ENCODE results near the gene UNC5B.
A peak's percentile ranks its signal among the peaks of the same experiment; 100 is the strongest.
"Not testable (repeated sequence)": the region's sequence is repeated elsewhere in the genome, so short reads cannot be mapped to it uniquely, and the experiment has no call there.

The UNC5B gene

DNA sequence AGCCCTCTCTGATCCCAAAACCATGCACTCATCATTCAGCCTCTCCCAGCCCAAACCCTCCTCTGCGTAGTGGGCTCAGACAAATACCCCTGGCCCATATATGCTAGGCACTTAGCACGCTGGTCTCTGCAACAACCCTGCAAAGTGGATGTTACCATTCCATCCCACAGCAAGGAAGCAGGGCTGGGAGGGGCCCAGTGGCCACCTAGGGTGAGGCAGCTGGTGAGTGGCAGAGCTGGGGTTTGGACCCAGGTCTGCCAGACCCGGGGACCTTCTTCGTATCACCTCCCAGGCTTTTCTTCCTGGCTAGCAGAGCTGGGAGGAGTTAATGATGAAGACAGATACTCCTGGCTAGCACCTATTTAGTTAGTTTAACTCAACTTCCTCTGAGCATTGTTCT is 73.6 kb downstream of the UNC5B start:
- no peak for DNase-seq

DNA sequence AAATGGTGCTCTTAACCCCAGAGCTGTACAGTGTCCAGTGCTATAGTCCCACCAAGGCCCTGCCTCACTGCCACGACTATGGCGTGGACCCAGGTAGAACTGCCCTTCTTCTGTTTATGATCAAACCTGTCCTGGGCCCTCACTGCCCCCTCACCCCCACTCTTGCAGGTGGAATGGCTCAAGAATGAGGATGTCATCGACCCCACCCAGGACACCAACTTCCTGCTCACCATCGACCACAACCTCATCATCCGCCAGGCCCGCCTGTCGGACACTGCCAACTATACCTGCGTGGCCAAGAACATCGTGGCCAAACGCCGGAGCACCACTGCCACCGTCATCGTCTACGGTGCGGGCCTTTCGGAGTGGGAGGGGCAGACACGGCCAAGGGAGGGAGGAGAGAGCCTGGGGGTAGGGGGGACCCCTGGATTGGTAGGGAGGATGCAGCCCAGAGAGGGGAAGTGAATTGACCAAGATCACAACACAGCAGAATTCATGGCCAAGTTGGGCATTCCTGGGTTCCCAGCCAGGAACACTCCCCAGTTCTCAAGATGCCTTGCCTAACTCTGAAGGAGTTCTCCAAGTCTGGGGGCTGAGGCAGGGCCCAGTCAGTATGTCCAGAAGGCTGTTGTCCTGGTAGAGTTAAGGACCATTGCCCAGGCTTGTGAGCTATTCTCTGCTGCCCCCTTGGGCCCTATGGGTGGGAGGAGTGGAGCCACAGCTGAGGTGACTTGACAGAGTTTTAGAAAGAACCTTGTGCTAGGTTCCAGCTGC is 74.3 kb downstream of the UNC5B start:
- no peak for DNase-seq

DNA sequence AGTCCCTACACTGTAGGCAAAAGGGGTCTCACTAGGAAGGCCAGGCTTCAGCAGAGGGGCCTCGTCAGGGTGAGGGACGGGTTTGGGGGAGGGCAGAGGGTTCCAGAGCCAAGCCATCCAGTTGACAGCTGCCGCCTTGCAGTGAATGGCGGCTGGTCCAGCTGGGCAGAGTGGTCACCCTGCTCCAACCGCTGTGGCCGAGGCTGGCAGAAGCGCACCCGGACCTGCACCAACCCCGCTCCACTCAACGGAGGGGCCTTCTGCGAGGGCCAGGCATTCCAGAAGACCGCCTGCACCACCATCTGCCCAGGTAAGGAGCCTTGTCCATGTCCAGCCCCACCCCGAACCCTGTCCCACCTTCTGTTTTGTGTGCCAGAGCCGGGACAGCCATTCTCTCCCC is 75.1 kb downstream of the UNC5B start:
- no peak for DNase-seq

DNA sequence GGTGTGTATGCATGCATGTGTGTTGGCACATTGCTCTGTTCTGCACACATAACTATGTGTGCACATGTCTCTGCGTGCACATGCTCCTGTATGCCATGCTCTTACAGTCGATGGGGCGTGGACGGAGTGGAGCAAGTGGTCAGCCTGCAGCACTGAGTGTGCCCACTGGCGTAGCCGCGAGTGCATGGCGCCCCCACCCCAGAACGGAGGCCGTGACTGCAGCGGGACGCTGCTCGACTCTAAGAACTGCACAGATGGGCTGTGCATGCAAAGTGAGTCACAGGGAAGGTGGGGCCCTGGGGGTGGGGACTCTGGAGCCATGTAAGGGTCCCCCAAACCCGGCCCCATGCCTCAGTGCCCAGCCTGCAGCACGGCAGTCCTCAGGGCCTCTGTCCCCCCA is 76.1 kb downstream of the UNC5B start:
- no peak for DNase-seq

DNA sequence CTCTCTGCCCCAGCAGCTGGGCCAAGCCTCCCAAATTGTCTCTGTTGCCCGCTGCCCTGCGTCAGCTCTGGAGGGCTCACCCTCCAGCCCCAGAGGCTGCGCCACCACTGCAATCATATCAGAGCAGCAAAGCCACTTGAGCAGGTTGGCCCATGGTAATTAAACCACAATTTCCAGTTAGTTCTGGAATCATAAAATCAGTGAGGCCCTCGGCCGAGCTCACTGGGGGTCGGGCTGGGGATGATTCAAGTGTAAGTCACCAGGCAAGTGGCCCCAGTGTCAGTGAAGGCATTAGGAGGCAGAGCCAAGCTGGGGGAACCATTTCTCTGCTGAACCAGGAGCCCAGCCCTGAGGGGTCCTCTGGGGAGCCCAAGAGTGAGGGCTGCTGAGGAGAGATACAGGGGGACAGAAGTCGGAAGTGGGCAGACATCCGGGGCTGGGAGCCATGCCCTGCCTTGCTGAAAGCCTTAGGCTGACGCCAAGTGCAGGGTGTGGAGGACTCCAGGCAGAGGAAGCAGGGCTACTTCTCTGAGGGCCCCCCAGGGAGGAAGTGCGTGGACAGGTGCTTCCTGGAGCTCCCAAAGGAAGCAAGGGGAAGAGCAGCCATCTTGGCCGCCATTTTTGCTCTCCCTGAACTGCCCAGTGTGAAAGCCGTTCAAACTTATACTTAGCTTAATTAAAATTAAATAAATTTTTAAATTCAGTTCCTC is 77.2 kb downstream of the UNC5B start:
- DNase-seq, result no peak

DNA sequence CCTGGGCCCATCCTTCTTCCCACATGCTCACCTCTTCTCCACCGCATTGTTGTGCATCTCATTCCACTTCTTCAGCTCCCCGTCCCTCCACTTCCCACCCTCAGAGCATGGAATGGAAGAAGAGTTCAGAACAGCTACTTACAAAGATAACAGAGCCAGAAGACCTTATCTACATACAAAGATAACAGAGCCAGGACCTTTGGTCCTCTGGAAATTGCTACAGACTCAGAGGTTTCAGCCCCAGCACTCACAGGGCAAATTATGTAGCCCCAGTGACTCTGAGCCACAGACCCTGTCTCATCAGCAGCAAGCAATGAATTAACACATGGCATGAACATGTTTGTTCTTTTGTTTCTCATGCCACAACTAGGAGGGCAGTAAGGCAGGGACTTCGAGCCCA is 78.0 kb downstream of the UNC5B start:
- DNase-seq, result no peak

DNA sequence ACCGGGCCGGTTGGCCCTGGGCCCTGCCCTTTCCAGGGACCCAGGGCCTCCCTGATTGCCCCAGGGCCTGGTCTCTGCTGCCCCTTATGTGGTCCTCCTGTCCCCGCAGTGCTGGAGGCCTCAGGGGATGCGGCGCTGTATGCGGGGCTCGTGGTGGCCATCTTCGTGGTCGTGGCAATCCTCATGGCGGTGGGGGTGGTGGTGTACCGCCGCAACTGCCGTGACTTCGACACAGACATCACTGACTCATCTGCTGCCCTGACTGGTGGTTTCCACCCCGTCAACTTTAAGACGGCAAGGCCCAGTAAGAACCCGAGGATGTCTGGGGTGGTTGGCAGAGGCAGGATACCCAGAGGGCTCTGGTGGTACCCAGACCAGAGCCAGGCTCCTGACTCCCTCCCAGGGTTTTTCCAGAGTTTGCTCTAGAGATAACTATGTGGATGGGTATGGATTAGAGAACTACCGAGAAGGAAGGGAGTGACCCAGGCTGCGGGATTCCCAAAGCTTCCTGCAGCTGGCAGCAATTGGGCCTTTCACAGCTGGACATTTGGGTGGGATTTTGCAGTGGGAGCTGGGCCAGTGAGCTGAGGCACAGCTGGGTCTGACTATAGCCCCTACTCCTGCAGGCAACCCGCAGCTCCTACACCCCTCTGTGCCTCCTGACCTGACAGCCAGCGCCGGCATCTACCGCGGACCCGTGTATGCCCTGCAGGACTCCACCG is 78.6 kb downstream of the UNC5B start:
- no peak for DNase-seq

DNA sequence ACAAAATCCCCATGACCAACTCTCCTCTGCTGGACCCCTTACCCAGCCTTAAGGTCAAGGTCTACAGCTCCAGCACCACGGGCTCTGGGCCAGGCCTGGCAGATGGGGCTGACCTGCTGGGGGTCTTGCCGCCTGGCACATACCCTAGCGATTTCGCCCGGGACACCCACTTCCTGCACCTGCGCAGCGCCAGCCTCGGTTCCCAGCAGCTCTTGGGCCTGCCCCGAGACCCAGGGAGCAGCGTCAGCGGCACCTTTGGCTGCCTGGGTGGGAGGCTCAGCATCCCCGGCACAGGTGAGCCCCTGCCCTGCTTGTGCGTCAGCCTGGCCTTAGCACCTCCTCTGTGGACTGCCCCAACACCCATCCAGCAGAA is 79.1 kb downstream of the UNC5B start:
- DNase-seq, result no peak

DNA sequence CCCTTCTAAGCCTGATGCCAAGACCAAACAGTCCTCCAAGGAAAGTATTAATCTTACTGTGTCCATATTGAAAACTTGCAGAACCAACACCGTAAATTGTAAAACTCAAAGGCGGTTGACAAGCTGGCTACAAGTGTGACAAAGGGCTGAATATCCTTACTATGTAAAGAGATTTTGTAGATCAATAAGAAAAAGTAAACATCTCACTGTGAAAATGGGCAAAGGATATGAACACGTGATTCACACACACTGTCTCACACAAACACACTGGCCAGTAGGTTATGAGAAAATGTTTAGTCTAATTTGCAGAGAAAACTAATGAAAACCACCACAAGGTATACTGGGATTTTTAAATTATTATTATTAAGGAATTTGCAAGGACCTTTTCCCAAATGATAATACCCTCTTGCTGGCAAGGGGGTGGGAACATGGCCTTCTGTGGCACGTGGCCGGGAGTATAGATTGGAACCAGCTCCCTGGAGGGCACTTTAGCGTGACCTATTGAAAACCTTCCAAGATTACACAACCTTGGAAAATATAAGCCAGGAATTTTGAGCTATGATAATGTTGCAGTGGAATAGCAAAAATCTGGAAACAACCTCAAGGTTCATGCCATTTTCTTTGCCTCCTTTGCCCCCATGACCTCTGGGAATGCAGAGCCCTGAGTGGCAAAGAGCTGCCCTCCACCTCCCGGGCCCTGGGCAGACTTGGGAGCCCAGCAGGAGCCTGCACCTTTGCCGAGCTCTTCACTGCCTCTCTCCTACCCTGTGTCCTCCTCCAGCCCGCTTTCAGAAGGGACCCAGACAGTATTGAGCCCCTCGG is 80.5 kb downstream of the UNC5B start:
- no peak for DNase-seq

DNA sequence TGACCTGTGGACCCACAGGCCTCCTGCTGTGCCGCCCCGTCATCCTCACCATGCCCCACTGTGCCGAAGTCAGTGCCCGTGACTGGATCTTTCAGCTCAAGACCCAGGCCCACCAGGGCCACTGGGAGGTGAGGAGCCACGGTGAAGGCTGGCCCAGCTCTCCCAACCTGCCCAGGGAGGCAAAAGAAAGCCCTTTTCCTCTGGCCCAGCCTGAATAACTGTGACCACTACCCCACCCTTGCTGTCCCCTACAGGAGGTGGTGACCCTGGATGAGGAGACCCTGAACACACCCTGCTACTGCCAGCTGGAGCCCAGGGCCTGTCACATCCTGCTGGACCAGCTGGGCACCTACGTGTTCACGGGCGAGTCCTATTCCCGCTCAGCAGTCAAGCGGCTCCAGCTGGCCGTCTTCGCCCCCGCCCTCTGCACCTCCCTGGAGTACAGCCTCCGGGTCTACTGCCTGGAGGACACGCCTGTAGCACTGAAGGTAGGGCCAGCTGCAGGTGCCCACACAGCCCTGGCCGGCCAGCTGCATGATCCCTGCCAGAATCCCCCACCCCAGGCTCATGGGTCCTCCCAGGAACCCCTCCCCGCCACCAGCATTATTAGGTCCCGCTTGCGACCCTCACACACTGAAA is 81.2 kb downstream of the UNC5B start:
- no peak for DNase-seq

DNA sequence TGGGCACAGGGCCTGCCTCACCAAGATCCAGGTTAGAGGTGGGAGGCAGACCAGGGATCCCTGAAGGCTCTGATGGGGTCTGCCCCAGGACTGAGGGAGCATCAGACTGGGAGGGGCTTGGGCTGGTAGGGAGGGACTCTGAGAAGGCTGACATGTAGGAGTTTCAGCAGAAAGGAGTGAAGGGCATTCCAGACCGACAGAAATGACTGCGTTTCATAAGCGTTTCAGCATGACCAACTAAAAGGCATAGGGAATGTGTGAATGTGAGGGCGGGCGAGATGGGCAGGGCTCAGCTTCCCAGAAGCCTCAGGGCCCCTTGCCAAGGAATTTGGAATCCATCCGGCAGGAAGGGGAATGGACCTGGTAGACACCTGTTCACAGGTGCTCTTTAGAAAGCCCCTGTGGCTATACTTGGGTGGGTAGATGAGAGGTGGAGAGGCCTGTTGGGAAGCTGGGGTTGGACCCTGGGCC is 81.8 kb downstream of the UNC5B start:
- DNase-seq, result no peak

DNA sequence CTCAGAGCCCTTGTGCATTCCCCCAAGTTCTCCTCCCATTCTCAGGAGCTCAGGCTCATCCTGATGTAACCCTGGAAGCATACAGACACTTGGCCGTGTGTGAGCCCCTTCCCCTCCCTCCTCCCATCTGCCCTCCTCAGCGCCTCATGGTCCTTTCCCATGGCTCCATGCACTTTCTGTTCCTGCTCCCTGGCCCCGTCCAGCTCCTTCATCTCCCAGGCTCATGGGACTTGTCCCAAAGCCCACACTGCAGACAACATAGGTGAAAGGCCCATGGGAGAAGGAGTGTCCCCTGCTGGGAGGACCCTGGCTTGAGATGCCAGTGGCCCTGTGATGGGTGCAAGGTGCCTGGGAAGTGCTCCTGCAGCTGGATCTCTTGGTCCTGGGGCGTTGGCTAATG is 82.5 kb downstream of the UNC5B start:
- no peak for DNase-seq

DNA sequence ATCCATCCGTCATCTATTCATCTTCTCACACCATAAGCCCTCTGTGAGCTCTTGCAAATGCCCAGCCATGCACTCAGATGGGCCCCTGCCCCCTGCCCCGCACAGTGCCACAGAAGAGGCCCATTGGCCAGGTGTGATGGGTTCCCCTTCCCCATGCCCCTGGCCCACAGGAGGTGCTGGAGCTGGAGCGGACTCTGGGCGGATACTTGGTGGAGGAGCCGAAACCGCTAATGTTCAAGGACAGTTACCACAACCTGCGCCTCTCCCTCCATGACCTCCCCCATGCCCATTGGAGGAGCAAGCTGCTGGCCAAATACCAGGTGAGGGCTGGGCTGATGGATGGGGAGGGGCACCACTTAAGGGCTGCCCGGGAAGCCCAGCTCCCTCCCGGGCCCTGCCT is 83.3 kb downstream of the UNC5B start:
- no peak for DNase-seq

DNA sequence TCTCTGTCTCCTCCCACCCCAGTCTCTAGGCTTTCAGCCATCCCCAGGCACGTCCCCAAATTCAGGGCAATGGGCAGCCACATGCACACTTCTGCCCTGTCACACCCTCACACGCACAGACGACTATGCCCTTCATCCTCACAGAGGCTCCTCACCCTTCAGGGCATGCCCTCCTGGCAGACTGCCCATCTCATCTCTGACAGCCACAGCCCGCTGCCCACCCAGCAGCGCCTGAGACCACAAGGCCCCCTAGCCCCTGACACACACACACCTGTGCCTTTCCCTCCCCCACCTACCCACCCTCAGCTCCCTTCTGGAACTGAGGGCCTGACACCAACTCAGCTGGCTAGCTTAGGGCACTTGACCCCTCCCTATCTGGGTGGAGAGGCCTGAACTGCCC is 83.7 kb downstream of the UNC5B start:
- no peak for DNase-seq

DNA sequence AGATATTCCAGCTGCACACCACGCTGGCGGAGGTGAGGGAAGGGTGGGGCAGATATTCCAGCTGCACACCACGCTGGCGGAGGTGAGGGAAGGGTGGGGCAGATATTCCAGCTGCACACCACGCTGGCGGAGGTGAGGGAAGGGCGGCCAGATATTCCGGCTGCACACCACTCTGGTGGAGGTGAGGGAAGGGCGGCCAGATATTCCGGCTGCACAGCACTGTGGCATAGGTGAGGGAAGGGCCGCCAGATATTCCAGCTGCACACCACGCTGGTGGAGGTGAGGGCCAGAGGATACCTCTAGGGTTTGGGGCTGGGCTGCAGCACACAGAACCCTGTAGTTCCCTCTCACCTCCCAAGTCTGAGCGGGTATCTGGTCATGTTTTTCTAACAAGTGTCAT is 84.4 kb downstream of the UNC5B start:
- not testable (repeated sequence) for DNase-seq

DNA sequence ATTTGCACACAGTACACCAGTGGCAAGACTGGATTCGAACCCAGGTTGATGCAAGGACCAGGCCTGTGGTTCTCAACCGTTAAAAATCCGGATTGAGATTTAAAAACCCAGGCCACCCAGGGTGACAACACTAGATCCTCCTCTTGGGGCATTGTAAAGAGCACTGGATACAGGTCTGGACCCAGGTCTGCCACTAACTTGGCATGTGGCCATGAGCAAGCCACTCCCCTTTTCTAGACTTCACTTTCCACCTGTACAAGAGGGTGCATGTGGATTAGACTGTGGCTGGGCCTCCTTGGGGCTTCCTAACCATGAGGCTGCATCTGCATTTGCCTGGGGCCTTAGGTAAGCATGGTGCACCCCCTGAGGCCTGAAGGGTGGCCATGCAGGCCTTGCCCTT is 85.0 kb downstream of the UNC5B start:
- no peak for DNase-seq

DNA sequence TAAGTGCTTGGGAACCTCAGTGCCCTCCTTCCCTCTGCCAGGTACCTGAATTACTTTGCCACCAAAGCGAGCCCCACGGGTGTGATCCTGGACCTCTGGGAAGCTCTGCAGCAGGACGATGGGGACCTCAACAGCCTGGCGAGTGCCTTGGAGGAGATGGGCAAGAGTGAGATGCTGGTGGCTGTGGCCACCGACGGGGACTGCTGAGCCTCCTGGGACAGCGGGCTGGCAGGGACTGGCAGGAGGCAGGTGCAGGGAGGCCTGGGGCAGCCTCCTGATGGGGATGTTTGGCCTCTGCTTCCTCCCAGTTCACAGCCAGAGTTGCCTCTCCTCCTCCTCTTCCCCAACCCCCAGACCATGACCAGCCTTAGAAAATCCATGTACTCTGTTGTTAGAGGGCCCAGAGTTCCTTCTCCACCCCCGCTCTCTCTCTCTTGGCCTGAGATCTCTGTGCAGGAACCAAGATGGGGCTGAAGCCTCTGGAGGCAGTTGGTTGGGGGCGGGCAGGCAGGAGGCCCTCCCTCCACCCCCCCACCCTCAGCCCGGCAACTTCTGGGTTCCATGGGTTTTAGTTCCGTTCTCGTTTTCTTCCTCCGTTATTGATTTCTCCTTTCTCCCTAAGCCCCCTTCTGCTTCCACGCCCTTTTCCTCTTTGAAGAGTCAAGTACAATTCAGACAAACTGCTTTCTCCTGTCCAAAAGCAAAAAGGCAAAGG is 86.9 kb downstream of the UNC5B start:
- no peak for DNase-seq

DNA sequence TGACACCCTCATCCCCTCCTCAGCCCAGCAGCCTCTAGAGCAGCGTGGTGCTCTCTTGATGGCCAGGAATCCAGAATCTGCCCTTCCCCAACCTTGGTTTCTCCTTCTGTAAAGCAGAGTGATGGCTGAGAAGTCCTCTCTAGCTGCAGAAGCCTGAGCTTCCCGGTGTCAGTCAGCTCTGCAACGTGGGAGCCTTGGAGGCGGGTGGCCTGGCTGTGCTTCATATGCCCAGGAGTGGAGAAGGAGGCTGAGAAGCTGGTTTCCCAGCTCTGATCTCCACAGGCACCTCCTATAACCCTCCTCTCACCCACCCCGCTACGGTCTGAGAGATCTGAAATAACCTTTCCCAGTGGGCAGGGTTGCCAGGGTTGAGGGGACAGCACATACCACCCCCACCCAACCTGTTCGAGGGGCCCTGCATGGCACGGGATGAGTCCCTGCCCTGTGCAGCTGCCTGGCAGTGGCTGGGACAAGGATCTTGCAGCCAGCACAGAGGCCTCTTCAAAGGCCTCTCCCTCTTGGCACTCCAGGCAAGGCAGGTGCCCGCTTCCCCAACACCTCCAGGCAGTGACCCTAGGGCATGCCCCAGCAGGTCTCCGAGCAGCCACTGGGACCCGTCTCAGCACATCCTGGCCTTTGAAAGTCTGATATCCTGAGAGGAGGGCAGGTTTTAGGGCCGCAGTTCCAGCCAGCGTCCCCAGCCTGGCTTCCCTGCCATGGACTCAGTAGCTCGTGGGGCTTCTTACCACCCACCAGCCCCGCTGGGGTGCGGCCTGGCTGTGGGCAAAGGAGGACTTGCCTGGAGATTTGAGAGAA is 88.4 kb downstream of the UNC5B start:
- DNase-seq, result peak; percentile 68

DNA sequence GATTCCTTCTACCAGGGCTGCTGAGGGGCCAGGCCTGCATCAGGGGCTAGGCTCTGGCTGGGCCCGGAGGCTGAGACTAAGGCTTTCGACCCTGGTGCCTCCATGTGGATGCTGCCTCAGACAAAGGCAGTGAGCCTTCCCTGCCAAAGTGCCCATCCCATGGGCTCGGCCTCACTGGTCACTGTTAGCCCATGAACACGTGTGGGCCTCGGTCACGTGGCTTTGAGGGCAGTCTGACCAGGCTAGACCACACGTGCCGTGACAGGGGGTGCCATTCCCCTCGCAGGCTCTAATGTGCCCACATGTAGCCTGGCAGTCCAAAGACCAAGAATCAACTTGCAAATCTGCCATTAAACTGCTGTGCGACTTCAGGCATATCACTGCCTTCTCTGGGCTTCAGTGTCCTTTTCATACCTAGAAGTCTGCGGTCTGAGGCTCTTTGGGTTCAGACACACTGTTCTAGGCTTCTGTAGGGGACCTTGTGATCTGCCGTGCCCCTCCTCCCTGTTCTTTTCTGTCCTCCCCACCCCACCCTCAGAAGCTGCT is 89.1 kb downstream of the UNC5B start:
- DNase-seq, result no peak

DNA sequence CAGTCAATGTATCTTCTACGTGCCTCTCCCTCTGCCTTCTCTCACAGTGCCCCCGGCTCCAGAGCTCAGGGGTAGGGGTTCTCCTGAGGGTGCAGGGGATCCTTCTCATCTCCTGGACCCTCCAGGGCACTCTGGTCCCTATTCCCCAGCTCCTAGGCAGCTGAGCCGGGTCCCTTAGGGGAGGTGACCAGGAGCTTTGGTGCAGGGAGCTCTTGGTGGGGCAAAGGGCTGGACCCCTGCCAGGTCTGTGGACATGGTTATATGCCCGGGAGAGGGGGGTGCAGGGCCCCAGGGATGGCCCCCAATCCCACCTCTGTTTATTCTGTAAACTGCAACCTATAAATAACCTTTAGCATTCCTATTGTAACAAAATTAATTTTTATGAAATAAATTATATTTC is 90.1 kb downstream of the UNC5B start:
- no peak for DNase-seq

All from NCI-H1105 (cell line).